H4 (cell line): Measurements from ENCODE around the gene SPRED2. TPM values are rescaled to one million over a fixed set of nuclear protein-coding genes. Genes with fewer than 3 reads are reported as not detected.

Experiments
- DNase-seq: peaks from one replicate; pipeline ENCODE4 v3.0.0-alpha.2; 2015; ENCODE audit warnings: low spot score
- total RNA-seq: library from RNA; depleted of rRNA; stranded (reverse); fragments of >200 nt; shearing (Covaris generic); gene quantifications from 2 replicates; pipeline ENCODE4 v1.2.3, GENCODE V29; 2014; rRNA removed

SPRED2 gene
- total RNA-seq, 1 experiment from 2014 or later = 8.6 TPM

GRCh38 chr2:65277791-65278483, 154.5 kb downstream of the SPRED2 start:
- DNase-seq = no peak

GRCh38 chr2:65277118-65277517, 155.3 kb downstream of the SPRED2 start:
- DNase-seq = no peak

- DNase-seq = no peak
Measured at GRCh38 chr2:65276609-65277008, 155.8 kb downstream of the SPRED2 start.

GRCh38 chr2:65275141-65275915, 157.1 kb downstream of the SPRED2 start:
- DNase-seq = no peak

GRCh38 chr2:65273344-65273743, 159.1 kb downstream of the SPRED2 start:
- no peak for DNase-seq

- DNase-seq = no peak
Measured at GRCh38 chr2:65268957-65269356, 163.4 kb downstream of the SPRED2 start.

GRCh38 chr2:65267008-65267407, 165.4 kb downstream of the SPRED2 start:
- no peak for DNase-seq

GRCh38 chr2:65265671-65266045, 166.7 kb downstream of the SPRED2 start:
- no peak for DNase-seq

GRCh38 chr2:65264821-65265670, 167.4 kb downstream of the SPRED2 start:
- DNase-seq = peak; percentile 71

GRCh38 chr2:65263986-65264385, 168.4 kb downstream of the SPRED2 start:
- DNase-seq = no peak

- DNase-seq = no peak
Measured at GRCh38 chr2:65263262-65263661, 169.1 kb downstream of the SPRED2 start.

GRCh38 chr2:65261676-65262075, 170.7 kb downstream of the SPRED2 start:
- no peak for DNase-seq

Other genes with a start within 250 kb of the SPRED2 start
- 28.0 and 45.3 TPM in 2 replicates for gene ACTR2, start 204.8 kb downstream of the SPRED2 start, total RNA-seq